ENCODE results near the gene PTPRO. TPM values are rescaled to one million over a fixed set of nuclear protein-coding genes. Genes with fewer than 3 reads are reported as not detected.

The PTPRO gene
- total RNA-seq, 1 experiment from 2014 or later, result 0.52 TPM

DNA sequence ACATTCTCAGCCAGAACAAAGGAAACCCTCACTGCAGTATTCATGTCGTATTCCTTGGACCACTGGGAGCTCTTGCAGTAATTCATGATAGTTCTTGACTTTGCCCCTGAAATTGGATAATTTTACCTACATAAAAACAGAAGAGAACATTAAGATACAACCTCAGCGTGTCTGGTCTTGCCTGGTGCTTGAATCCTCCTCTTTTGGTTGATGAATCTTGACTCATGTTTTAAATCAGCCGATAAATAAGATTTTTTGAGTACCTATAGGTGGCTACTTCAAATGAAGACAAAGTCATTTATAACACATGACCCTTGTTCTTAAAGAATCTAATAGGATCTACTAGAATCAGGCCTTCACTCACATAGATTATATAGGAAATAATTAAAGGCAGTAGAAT is 221.0 kb downstream of the PTPRO start:
- H3K36me3 Mint-ChIP-seq (ENCODE audit: insufficient read depth in 1 of 3, low read depth in 3 of 3), result no peaks in the 10 kb centered on the region

More for the DNA sequence above, 221.0 kb downstream of the PTPRO start:
- no peak overlapping the region for H3K18ac ChIP-seq (ENCODE audit: insufficient read length, low read depth, low read length)
- H3K23me2 ChIP-seq (ENCODE audit: insufficient read length, low read depth, low read length, poor library complexity, severe bottlenecking), result no peaks in the 10 kb centered on the region
- H3K4me2 ChIP-seq (ENCODE audit: insufficient read depth, insufficient read length, low read length), result no peak overlapping the region
- H2AFZ ChIP-seq (ENCODE audit: low read length), result no peak overlapping the region
- no peak overlapping the region for H3K56ac ChIP-seq (ENCODE audit: insufficient read length, low read depth, low read length)
- no peak overlapping the region for H4K5ac ChIP-seq (ENCODE audit: insufficient read length, low read depth, low read length)
- no peak overlapping the region for H3K27ac Mint-ChIP-seq
- H4K8ac ChIP-seq (replicated peaks; ENCODE audit: insufficient read length, low read depth, low read length), result no peak overlapping the region
- H3K4me1 ChIP-seq (ENCODE audit: insufficient read depth, low read length), result no peaks in the 10 kb centered on the region
- no peak overlapping the region for H3K27ac ChIP-seq (ENCODE audit: insufficient read length, low read depth, low read length)
- H3K4me3 Mint-ChIP-seq, result no peak overlapping the region
- no peak overlapping the region for H2BK120ac ChIP-seq (ENCODE audit: low read depth, low read length, poor library complexity, severe bottlenecking)
- H3T11ph ChIP-seq (ENCODE audit: low read length), result no peak overlapping the region
- H3K79me1 ChIP-seq (ENCODE audit: insufficient read depth, low read depth, low read length, poor library complexity, severe bottlenecking), result no peaks in the 10 kb centered on the region
- H4K20me1 ChIP-seq (ENCODE audit: control insufficient read depth, insufficient read depth, insufficient read length), result no peaks in the 10 kb centered on the region
- H3K79me2 ChIP-seq (ENCODE audit: insufficient read depth, low read length), result no peaks in the 10 kb centered on the region
- no peak overlapping the region for H2BK5ac ChIP-seq (ENCODE audit: insufficient read length, low read length)
- H2BK12ac ChIP-seq (ENCODE audit: insufficient read length, low read depth, low read length), result no peak overlapping the region
- H3K27me3 ChIP-seq (ENCODE audit: insufficient read depth, low read length), result no peaks in the 10 kb centered on the region
- H2AK5ac ChIP-seq (ENCODE audit: insufficient read length, low read length), result no peak overlapping the region
- TF ChIP-seq, protein P1, sequence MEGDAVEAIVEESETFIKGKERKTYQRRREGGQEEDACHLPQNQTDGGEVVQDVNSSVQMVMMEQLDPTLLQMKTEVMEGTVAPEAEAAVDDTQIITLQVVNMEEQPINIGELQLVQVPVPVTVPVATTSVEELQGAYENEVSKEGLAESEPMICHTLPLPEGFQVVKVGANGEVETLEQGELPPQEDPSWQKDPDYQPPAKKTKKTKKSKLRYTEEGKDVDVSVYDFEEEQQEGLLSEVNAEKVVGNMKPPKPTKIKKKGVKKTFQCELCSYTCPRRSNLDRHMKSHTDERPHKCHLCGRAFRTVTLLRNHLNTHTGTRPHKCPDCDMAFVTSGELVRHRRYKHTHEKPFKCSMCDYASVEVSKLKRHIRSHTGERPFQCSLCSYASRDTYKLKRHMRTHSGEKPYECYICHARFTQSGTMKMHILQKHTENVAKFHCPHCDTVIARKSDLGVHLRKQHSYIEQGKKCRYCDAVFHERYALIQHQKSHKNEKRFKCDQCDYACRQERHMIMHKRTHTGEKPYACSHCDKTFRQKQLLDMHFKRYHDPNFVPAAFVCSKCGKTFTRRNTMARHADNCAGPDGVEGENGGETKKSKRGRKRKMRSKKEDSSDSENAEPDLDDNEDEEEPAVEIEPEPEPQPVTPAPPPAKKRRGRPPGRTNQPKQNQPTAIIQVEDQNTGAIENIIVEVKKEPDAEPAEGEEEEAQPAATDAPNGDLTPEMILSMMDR (conservative IDR thresholded peaks at IDR 0.05), result no peak
- no peaks in the 10 kb centered on the region for H3K9me3 ChIP-seq (ENCODE audit: control insufficient read depth, low read depth, low read length)
- no peaks in the 10 kb centered on the region for H3K9me3 Mint-ChIP-seq
- H3K4me1 Mint-ChIP-seq, result no peaks in the 10 kb centered on the region
- no peak overlapping the region for H2BK15ac ChIP-seq (ENCODE audit: low read depth, low read length)
- no peak overlapping the region for H4K91ac ChIP-seq (ENCODE audit: insufficient read length, low read depth, low read length)
- H3K9ac ChIP-seq (ENCODE audit: extremely low read depth, insufficient read length, low read length), result no peak overlapping the region
- H3K14ac ChIP-seq (ENCODE audit: insufficient read depth, low read length), result no peak overlapping the region
- H3K27me3 Mint-ChIP-seq (ENCODE audit: low read depth), result peaks cover 2% of the 10 kb centered on the region; the same call in 1 of the 2 replicates
- H3K23ac ChIP-seq (ENCODE audit: insufficient read length, low read depth, low read length), result no peak overlapping the region
- WGBS (ENCODE audit: extremely low coverage, insufficient read length, low lambda C conversion rate), result no CpG with 5 or more reads among the region's 3 CpGs
- no peak for DNase-seq
- no peak overlapping the region for H2BK20ac ChIP-seq (ENCODE audit: low read depth, low read length, poor library complexity, severe bottlenecking)
- no peak overlapping the region for H3K4ac ChIP-seq (ENCODE audit: low read depth, low read length)

Measured in H9 (cell line).